ENCODE data around the gene PGAP6. TPM values are rescaled to one million over a fixed set of nuclear protein-coding genes. Genes with fewer than 3 reads are reported as not detected.

The PGAP6 gene
- total and polyA plus RNA-seq, 3 donors from 2014 or later = 121 to 265 (median 261) TPM

DNA sequence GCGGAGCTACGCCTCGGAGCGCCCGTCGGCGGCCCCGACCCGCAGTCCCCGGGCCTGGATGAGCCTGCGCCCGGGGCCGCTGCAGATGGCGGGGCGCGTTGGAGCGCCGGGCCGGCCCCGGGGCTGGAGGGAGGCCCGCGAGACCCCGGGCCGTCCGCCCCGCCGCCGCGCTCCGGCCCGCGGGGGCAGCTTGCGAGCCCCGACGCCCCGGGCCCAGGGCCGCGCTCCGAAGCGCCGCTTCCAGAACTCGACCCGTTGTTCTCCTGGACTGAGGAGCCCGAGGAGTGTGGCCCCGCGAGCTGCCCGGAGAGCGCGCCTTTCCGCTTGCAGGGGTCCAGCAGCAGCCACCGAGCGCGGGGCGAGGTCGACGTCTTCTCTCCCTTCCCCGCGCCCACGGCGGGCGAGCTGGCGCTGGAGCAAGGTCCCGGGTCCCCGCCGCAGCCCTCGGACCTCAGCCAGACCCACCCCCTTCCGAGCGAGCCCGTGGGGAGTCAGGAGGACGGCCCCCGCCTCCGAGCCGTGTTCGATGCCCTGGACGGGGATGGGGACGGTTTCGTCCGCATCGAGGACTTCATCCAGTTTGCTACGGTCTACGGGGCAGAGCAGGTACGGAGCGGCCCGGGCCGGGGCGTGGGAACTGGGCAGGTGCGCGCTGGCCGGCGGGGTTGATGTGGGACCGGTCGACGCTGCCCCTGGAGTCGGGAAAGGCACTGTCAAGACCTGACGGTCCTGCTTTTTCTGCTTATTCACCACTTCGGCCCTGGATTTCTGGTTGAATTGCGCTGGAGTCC is 44.5 kb upstream of the PGAP6 start:
- Histone ChIP-seq H3K9me3 (no peaks in the 10 kb centered on the region), H3K4me1 (peaks cover 36% of the 10 kb centered on the region), H3K4me3 (peak overlapping the region; percentile 62 to 71), H3K36me3 (ENCODE audit: low read depth, missing control alignments) (no peaks in the 10 kb centered on the region), H3K27me3 (no peaks in the 10 kb centered on the region), H3K27ac (peak overlapping the region; percentile 62 to 95)
- no peak for DNase-seq
- WGBS, 2 donors = 0 to 1% methylated on average over 9 to 86 of the region's 97 CpGs
- intact Hi-C loops (cut with DNase I; ENCODE audit: low total_unique reads) = no loop called here
- TF ChIP-seq CTCF (IDR thresholded peaks at IDR 0.05) (no peak), POLR2A (IDR thresholded peaks at IDR 0.05) (no peak)

DNA sequence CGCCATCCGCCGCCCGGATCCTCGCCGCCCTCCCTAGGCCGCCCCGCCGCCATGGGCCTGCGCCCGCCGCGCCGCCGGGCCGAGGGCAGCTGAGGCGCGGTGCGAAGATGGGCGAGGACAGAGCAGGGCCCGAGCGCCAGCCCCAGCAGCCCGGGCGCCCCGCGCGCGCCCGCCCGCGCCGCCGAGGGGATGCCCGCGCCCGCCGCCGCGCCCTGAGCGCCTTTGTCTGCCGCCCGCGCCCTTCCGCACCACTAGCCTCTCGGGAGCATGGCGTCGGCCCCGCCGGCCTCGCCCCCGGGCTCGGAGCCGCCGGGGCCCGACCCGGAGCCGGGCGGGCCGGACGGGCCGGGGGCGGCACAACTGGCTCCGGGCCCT is 43.9 kb upstream of the PGAP6 start:
- intact Hi-C loops (cut with DNase I; ENCODE audit: low total_unique reads) = no loop called here
- Histone ChIP-seq H3K9me3 (no peaks in the 10 kb centered on the region), H3K4me3 (peak overlapping the region; percentile 62 to 76), H3K27me3 (no peaks in the 10 kb centered on the region), H3K4me1 (peaks cover 36% of the 10 kb centered on the region), H3K27ac (peak overlapping the region; percentile 91 to 95), H3K36me3 (ENCODE audit: low read depth, missing control alignments) (no peaks in the 10 kb centered on the region)
- no peak for DNase-seq
- WGBS, 2 donors = 0% methylated on average over 30 of the region's 63 CpGs; no CpG with 5 or more reads in 1 of the 2 donors
- TF ChIP-seq POLR2A (IDR thresholded peaks at IDR 0.05) (no peak), CTCF (IDR thresholded peaks at IDR 0.05) (no peak)

- H3K4me3 ChIP-seq = peak within 1 kb of the TSS; percentile 62 to 76
- no peaks in the 10 kb centered on the region for H3K27me3 ChIP-seq
- WGBS, 2 donors = 0 to 2% methylated on average over 11 to 68 of the region's 77 CpGs
- H3K9me3 ChIP-seq = no peaks in the 10 kb centered on the region
- H3K27ac ChIP-seq = peak within 1 kb of the TSS; percentile 91 to 95
- intact Hi-C loops (cut with DNase I; ENCODE audit: low total_unique reads) = no loop called here
- H3K36me3 ChIP-seq (ENCODE audit: low read depth, missing control alignments) = no peaks in the 10 kb centered on the region
- H3K4me1 ChIP-seq = peaks cover 36% of the 10 kb centered on the region
- DNase-seq = peak; percentile 92
- no peak for TF ChIP-seq CTCF (IDR thresholded peaks at IDR 0.05)
- TF ChIP-seq POLR2A (IDR thresholded peaks at IDR 0.05) = no peak
These were observed 43.4 kb upstream of the PGAP6 start, which contains the start of gene RAB11FIP3 for GRCh38 chr16:425082-425718. Gene RAB11FIP3, plus strand, starts transcription at chr16:425649. Its CDS starts 358 bp downstream, at chr16:426007.

- intact Hi-C loops (cut with DNase I; ENCODE audit: low total_unique reads) = no loop called here
- 6 to 19% methylated on average over 3 to 22 of the region's 31 CpGs for WGBS, 2 donors
- Histone ChIP-seq H3K27ac (peak overlapping the region; percentile 91 to 95), H3K27me3 (no peaks in the 10 kb centered on the region), H3K36me3 (ENCODE audit: low read depth, missing control alignments) (no peaks in the 10 kb centered on the region), H3K4me3 (peak overlapping the region; percentile 62 to 76), H3K9me3 (no peaks in the 10 kb centered on the region), H3K4me1 (peaks cover 36% of the 10 kb centered on the region)
- TF ChIP-seq POLR2A (IDR thresholded peaks at IDR 0.05) (no peak), CTCF (IDR thresholded peaks at IDR 0.05) (no peak)
- DNase-seq = peak; percentile 57
These were observed 42.9 kb upstream of the PGAP6 start for GRCh38 chr16:424623-425081.
